Testis (tissue), 2 donors: Measurements from ENCODE around the gene GTF3C2.

Source experiments
- CTCF ChIP-seq, 3 experiments: fragments of 450-650 bp in 2 of 3; fragments of 200-600 bp in 1 of 3; sonication (generic) in 1 of 3; IDR thresholded peaks; one replicate each; pipeline ENCODE4 v1.5.1; 2016 to 2019; ENCODE audit warnings: antibody characterized with exemption in 3 of 3, mild to moderate bottlenecking in 2 of 3, moderate library complexity in 1 of 3
- POLR2A ChIP-seq: fragments of 450-650 bp; IDR thresholded peaks from one replicate; pipeline ENCODE4 v1.6.1; 2017; ENCODE audit warnings: antibody characterized with exemption, mild to moderate bottlenecking, moderate library complexity

- TF ChIP-seq POLR2A (no peak), CTCF (IDR thresholded peaks at IDR 0.05) (no peak)
Observed at GRCh38 chr2:27324720-27325119, 31.8 kb downstream of the GTF3C2 start.
